CD4-positive, alpha-beta memory T cell (primary cell): Measurements from ENCODE around the gene PRTN3. TPM values are rescaled to one million over a fixed set of nuclear protein-coding genes. Genes with fewer than 3 reads are reported as not detected.
"Not testable (repeated sequence)": the region's sequence is repeated elsewhere in the genome, so short reads cannot be mapped to it uniquely, and the experiment has no call there.

ENCODE experiments used
- CTCF ChIA-PET: fragments of 350-600 bp; sonication (Branson Sonifier 250); formaldehyde crosslinking; loops from one replicate; lab custom pipeline; 2021; ENCODE audit warnings: inconsistent platforms; ENCODE audit not compliant: partially characterized antibody; lab: Charles Lee
- POLR2A ChIA-PET: fragments of 350-600 bp; sonication (Branson Sonifier 250); formaldehyde crosslinking; loops from one replicate; lab custom pipeline; 2021; ENCODE audit not compliant: partially characterized antibody; lab: Charles Lee
- DNase-seq, 5 donors: peaks; one replicate each; pipeline versions ENCODE4 v3.0.0 to v3.0.0-alpha.2; 2020 to 2022; ENCODE audit warnings: mixed read lengths in 1 of 5
- H3K27ac ChIP-seq: one replicate; pipeline ENCODE4 v1.7.0; 2013; ENCODE audit warnings: low read depth, low read length
- H3K27me3 ChIP-seq: 2 replicates; pipeline ENCODE4 v1.7.0; 2013; ENCODE audit warnings: mild to moderate bottlenecking, low read length, moderate library complexity; ENCODE audit not compliant: insufficient read depth
- H3K36me3 ChIP-seq: 2 replicates; pipeline ENCODE4 v1.7.0; 2013; ENCODE audit warnings: mild to moderate bottlenecking, low read length, moderate library complexity; ENCODE audit not compliant: insufficient read depth
- H3K4me1 ChIP-seq: 2 replicates; pipeline ENCODE4 v1.7.0; 2013; ENCODE audit warnings: mild to moderate bottlenecking, low read length, moderate library complexity; ENCODE audit not compliant: insufficient read depth
- H3K4me3 ChIP-seq, 2 donors: one replicate each; pipeline ENCODE4 v1.7.0; 2013; ENCODE audit warnings: low read length in 2 of 2, mild to moderate bottlenecking in 1 of 2
- H3K9me3 ChIP-seq, 2 donors: one replicate each; pipeline ENCODE4 v1.7.0; 2013; ENCODE audit warnings: low read length in 2 of 2, control low read depth in 1 of 2; ENCODE audit not compliant: control insufficient read depth in 1 of 2
- H3K27ac Mint-ChIP-seq, 7 donors: one replicate each; pipeline ENCODE4 v1.8.0; 2020 to 2021; ENCODE audit warnings: mixed read lengths in 7 of 7, mild to moderate bottlenecking in 6 of 7, inconsistent platforms in 3 of 7, moderate library complexity in 3 of 7
- H3K27me3 Mint-ChIP-seq, 2 donors: one replicate each; pipeline ENCODE4 v1.8.0; 2020 to 2021; ENCODE audit warnings: mixed read lengths in 2 of 2
- H3K36me3 Mint-ChIP-seq, 2 donors: one replicate each; pipeline ENCODE4 v1.8.0; 2020 to 2021; ENCODE audit warnings: mixed read lengths in 2 of 2, inconsistent platforms in 1 of 2, mild to moderate bottlenecking in 1 of 2
- H3K4me1 Mint-ChIP-seq, 4 donors: one replicate each; pipeline ENCODE4 v1.8.0; 2020 to 2021; ENCODE audit warnings: mixed read lengths in 4 of 4, mild to moderate bottlenecking in 1 of 4
- H3K4me3 Mint-ChIP-seq, 8 donors: one replicate each; pipeline ENCODE4 v1.8.0; 2020 to 2021; ENCODE audit warnings: mixed read lengths in 8 of 8, mild to moderate bottlenecking in 7 of 8, moderate library complexity in 6 of 8, inconsistent platforms in 3 of 8
- H3K9me3 Mint-ChIP-seq, 8 donors: one replicate each; pipeline ENCODE4 v1.8.0; 2020 to 2021; ENCODE audit warnings: mixed read lengths in 8 of 8, mild to moderate bottlenecking in 5 of 8, inconsistent platforms in 3 of 8, moderate library complexity in 1 of 8
- intact Hi-C: fragments of 100-400 bp; cut with micrococcal nuclease; formaldehyde crosslinking; loops from one replicate; pipeline ENCODE4 v1.15.1; 2023
- polyA plus RNA-seq, 2 donors: library from polyadenylated mRNA; unstranded; fragments of 300-500 nt; fragmentation: Illumina TruSeq; gene quantifications; one replicate each; pipeline ENCODE4 v1.2.3, GENCODE V29; 2021
- total RNA-seq, 2 experiments: library from RNA; stranded (reverse); gene quantifications; one replicate each; pipeline ENCODE4 v1.2.3, GENCODE V29; 2021

Gene PRTN3
- total and polyA plus RNA-seq, 4 experiments from 2014 or later = not detected

- Histone ChIP-seq H3K9me3 (no peaks in the 10 kb centered on the region), H3K27me3 (no peaks in the 10 kb centered on the region), H3K4me1 (no peaks in the 10 kb centered on the region), H3K27ac (no peak overlapping the region), H3K36me3 (no peaks in the 10 kb centered on the region), H3K4me3 (no peak overlapping the region)
- Mint-ChIP-seq H3K4me1 (no peaks in the 10 kb centered on the region), H3K36me3 (no peaks in the 10 kb centered on the region), H3K9me3 (no peaks in the 10 kb centered on the region), H3K4me3 (no peak overlapping the region), H3K27ac (no peak overlapping the region), H3K27me3 (no peaks in the 10 kb centered on the region)
- intact Hi-C loops = no loop called here
- no peak for DNase-seq
- ChIA-PET CTCF (no interaction called here), POLR2A (no interaction called here)
Measured at GRCh38 chr19:829129-829758, 11.6 kb upstream of the PRTN3 start.

GRCh38 chr19:831407-832369 lies 9.1 kb upstream of the PRTN3 start:
- H3K36me3 ChIP-seq = no peaks in the 10 kb centered on the region
- intact Hi-C loops = no loop called here
- CTCF ChIA-PET = no interaction called here
- Mint-ChIP-seq H3K36me3 (no peaks in the 10 kb centered on the region), H3K27me3 (peaks cover 2 to 3% of the 10 kb centered on the region in 2 donors), H3K4me1 (peaks cover 0 to 4% (median 3%) of the 10 kb centered on the region in 4 donors), H3K9me3 (no peaks in the 10 kb centered on the region), H3K4me3 (no peak overlapping the region), H3K27ac (no peak overlapping the region)
- DNase-seq = no peak
- POLR2A ChIA-PET = no interaction called here
- no peaks in the 10 kb centered on the region for H3K27me3 ChIP-seq
- H3K4me3 ChIP-seq = no peak overlapping the region
- no peak overlapping the region for H3K27ac ChIP-seq
- no peaks in the 10 kb centered on the region for H3K4me1 ChIP-seq
- no peaks in the 10 kb centered on the region for H3K9me3 ChIP-seq

- H3K4me1 Mint-ChIP-seq = peaks cover 0 to 4% (median 3%) of the 10 kb centered on the region in 4 donors
- no peaks in the 10 kb centered on the region for H3K36me3 Mint-ChIP-seq
- no peak overlapping the region for H3K4me3 Mint-ChIP-seq
- intact Hi-C loops = no loop called here
- no peak overlapping the region for H3K27ac Mint-ChIP-seq
- no peak overlapping the region for H3K4me3 ChIP-seq
- H3K9me3 Mint-ChIP-seq = no peaks in the 10 kb centered on the region
- DNase-seq = no peak
- H3K36me3 ChIP-seq = no peaks in the 10 kb centered on the region
- no peaks in the 10 kb centered on the region for H3K9me3 ChIP-seq
- POLR2A ChIA-PET = no interaction called here
- H3K27me3 Mint-ChIP-seq = peaks cover 3 to 5% of the 10 kb centered on the region in 2 donors
- no peak overlapping the region for H3K27ac ChIP-seq
- no peaks in the 10 kb centered on the region for H3K4me1 ChIP-seq
- CTCF ChIA-PET = no interaction called here
- no peaks in the 10 kb centered on the region for H3K27me3 ChIP-seq
Measured at GRCh38 chr19:834216-834615, 6.6 kb upstream of the PRTN3 start.

- H3K9me3 ChIP-seq = no peaks in the 10 kb centered on the region
- Mint-ChIP-seq H3K36me3 (no peaks in the 10 kb centered on the region), H3K9me3 (no peaks in the 10 kb centered on the region), H3K27me3 (peaks cover 3 to 5% of the 10 kb centered on the region in 2 donors), H3K4me3 (no peak overlapping the region), H3K4me1 (peaks cover 0 to 4% (median 3%) of the 10 kb centered on the region in 4 donors), H3K27ac (no peak overlapping the region)
- POLR2A ChIA-PET = no interaction called here
- CTCF ChIA-PET = no interaction called here
- no peaks in the 10 kb centered on the region for H3K4me1 ChIP-seq
- no peak for DNase-seq
- intact Hi-C loops = no loop called here
- H3K27ac ChIP-seq = no peak overlapping the region
- H3K27me3 ChIP-seq = no peaks in the 10 kb centered on the region
- no peaks in the 10 kb centered on the region for H3K36me3 ChIP-seq
- H3K4me3 ChIP-seq = no peak overlapping the region
Measured at GRCh38 chr19:835210-835810, 5.5 kb upstream of the PRTN3 start.

GRCh38 chr19:842802-843179 lies 2.0 kb downstream of the PRTN3 start:
- H3K36me3 Mint-ChIP-seq, H3K36me3 ChIP-seq, H3K9me3 ChIP-seq, H3K27me3 ChIP-seq, H3K4me1 ChIP-seq, DNase-seq, H3K4me3 Mint-ChIP-seq, H3K27ac Mint-ChIP-seq, H3K9me3 Mint-ChIP-seq, intact Hi-C loops, POLR2A ChIA-PET, H3K4me3 ChIP-seq, H3K27ac ChIP-seq: not testable (repeated sequence)
- CTCF ChIA-PET = interaction anchor here (1.0 kb wide), 1 partner anchor 73 kb away, joined by 3 read pairs; no protein-coding TSS in a partner anchor
- peaks cover 14 to 21% of the 10 kb centered on the region in 2 donors for H3K27me3 Mint-ChIP-seq
- H3K4me1 Mint-ChIP-seq = peaks cover 0 to 10% (median 6%) of the 10 kb centered on the region in 4 donors

- H3K4me1 Mint-ChIP-seq = peaks cover 0 to 10% (median 6%) of the 10 kb centered on the region in 4 donors
- H3K27ac Mint-ChIP-seq = no peak overlapping the region
- Histone ChIP-seq H3K4me1 (peaks cover 3% of the 10 kb centered on the region), H3K36me3 (no peaks in the 10 kb centered on the region), H3K27me3 (peaks cover 4% of the 10 kb centered on the region), H3K27ac (no peak overlapping the region), H3K4me3 (no peak overlapping the region), H3K9me3 (no peaks in the 10 kb centered on the region)
- intact Hi-C loops = no loop called here
- ChIA-PET CTCF (interaction anchor here (1.0 kb wide), 1 partner anchor 73 kb away, joined by 3 read pairs; no protein-coding TSS in a partner anchor), POLR2A (no interaction called here)
- no peak overlapping the region for H3K4me3 Mint-ChIP-seq
- peaks cover 15 to 24% of the 10 kb centered on the region in 2 donors for H3K27me3 Mint-ChIP-seq
- DNase-seq = no peak
- no peaks in the 10 kb centered on the region for H3K36me3 Mint-ChIP-seq
- H3K9me3 Mint-ChIP-seq = peaks cover 0 to 3% (median 0%) of the 10 kb centered on the region in 8 donors
Measured at GRCh38 chr19:843180-843835, 2.5 kb downstream of the PRTN3 start.
